ENCODE data around the gene SLC45A2. TPM values are rescaled to one million over a fixed set of nuclear protein-coding genes. Genes with fewer than 3 reads are reported as not detected.
"Not testable (repeated sequence)": the region's sequence is repeated elsewhere in the genome, so short reads cannot be mapped to it uniquely, and the experiment has no call there.

Gene SLC45A2
- total RNA-seq, 1 donor from 2014 or later, result under 0.01 TPM

DNA sequence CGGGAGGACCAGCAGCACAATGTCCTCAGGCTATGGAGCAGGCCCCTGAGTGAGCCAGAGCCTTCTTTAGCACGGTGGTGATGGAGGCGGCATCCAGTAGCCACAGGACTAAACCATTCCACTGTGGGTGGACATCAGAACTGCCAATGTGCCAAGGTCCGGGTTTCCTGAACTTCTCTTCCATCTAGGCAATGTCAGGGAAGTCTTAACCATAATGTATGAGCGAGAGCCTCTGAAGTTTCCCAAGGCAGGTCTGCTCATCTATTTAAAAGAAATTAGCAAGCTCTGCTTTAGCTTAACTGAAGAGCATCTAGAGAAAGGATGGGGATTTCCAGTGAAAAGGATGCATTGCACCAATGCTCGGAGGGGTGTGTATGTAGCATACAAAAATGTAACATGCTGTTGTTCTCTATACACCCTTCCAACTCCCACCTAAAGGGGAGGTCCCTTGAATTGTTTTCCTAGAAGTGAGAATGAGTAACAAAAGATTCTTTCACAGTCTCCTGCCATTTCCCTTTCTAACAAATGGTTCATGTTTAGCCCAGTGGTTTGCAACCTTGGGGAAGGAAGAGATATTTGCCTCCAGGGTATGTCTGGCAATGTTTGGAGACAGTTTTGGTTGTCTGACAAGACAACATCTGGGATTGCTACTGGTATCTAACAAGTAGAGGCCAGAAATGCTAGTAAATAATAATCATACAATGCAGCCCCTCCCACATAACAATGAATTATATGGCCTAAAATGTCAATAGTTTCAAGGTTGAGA is 54.4 kb downstream of the SLC45A2 start:
- no peak for DNase-seq (ENCODE audit: low read depth in 2 of 2)

DNA sequence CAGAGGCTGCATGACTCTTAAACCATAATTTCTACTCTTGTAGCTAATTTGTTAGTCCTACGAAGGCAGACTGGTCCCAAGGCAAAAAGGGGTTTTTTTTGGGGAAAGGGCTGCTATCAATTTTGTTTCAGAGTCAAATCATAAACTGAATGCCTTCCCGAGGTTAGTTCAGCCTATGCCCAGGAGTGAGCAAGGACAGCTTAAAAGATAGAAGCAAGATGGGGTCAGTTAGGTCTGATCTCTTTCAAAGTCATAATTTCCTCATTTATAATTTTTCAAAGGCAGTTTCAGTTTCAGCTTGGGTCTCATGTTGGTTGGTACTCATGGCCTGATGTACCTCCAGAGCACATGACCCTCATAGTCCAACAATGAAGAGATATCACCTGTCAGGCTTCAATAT is 56.2 kb downstream of the SLC45A2 start:
- no peak for DNase-seq (ENCODE audit: low read depth in 2 of 2)

DNA sequence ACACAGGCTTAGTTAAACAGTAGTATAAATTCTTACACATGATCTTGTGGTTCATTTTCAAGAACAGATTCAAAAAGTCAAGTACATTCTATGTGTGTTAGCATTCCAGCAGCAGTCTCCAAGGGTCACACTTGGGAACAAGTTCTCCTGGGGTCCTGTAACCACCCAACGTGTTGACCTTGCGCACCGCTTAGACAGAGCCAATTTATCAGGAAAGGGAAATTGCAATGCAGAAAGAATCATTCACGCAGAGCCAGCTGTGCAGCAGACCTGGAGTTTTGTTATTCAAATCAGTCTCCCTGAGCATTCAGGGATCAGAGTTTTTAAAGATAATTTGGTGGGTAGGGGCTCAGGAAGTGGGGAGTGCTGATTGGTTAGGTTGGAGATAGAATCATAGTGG is 56.8 kb downstream of the SLC45A2 start:
- DNase-seq (ENCODE audit: low read depth in 2 of 2), result no peak

DNA sequence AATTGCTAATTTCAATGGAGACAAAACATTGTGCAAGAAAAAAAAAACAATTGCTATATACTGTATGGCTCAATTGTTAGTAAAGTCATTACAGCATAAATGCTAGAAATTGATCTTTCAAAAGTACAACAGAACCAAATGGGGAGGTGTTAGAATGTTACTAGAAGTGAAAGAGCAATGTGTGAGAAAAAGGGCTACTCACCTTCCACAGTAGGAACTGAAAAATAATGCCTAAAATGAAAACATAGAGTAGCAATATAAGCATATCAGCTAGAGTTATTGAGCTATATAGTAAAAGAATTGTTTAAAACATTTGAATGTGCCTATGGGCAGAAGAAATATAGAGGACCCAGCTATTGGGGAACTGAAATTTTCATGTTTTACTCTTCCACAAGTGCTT is 59.2 kb downstream of the SLC45A2 start:
- no peak for DNase-seq (ENCODE audit: low read depth in 2 of 2)

DNA sequence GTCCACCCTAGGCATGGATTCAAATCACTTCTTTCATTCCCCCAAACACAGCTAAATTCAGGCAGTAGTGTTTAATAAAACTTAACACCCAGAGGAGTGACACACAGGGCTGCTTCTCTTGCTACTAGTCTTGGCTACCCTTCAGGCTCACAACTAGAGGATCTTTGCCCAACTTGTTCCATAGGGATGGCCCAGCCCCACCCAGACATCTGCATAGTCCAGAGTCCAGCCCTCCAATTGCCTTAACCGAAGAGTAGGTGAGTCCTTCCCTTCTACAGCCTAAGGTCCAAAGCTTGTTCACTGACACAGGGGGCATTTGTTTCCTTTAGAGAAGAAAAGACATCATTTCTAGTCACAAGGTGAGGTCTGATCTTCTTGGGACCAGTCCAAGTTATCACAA is 63.5 kb downstream of the SLC45A2 start:
- DNase-seq (ENCODE audit: low read depth in 2 of 2), result no peak

DNA sequence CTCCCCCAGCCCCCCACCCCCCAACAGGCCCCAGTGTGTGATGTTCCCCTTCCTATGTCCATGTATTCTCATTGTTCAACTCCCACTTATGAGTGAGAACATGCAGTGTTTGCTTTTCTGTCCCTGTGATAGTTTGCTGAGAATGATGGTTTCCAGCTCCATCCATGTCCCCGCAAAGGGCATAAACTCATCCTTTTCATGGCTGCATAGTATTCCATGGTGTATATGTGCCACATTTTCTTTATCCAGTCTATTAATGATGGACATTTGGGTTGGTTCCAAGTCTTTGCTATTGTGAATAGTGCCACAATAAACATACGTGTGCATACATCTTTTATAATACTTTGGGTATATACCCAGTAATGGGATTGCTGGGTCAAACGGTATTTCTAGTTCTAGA is 69.6 kb downstream of the SLC45A2 start:
- not testable (repeated sequence) for DNase-seq (ENCODE audit: low read depth in 2 of 2)

DNA sequence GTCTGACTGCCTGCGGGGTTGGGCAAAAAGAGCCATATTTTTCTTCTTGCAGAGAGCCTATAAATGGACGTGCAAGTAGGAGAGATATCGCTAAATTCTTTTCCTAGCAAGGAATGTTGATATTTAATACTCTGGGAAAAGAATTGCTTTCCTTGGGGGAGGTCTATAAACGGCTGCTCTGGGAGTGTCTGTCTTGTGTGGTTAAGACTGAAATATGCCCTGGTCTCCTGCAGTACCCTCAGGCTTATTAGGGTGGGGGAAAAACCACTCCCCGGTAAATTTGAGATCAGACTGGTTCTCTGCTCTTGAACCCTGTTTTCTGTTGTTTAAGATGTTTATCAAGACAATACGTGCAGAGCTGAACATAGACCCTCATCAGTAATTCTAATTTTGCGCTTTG is 78.2 kb downstream of the SLC45A2 start:
- peak in 1 of 2 donors; percentile 4 for DNase-seq (ENCODE audit: low read depth in 2 of 2)

DNA sequence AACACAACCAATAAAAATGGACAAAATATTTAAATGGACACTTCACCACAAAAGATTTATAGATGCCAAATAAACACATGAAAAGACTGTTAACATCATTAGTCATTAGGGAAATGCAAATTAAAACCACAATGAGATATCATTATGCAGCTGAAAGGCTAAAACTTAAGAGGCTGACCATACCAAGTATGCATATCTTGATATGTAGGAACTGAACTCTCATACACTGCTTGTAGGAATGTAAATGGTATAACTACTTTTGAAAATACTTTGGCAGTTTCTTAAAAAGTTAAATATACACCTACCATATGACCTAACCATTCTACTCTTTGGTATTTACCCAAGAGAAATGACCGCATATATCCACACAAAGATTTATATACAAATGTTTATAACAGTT is 79.1 kb downstream of the SLC45A2 start:
- no peak for DNase-seq (ENCODE audit: low read depth in 2 of 2)

DNA sequence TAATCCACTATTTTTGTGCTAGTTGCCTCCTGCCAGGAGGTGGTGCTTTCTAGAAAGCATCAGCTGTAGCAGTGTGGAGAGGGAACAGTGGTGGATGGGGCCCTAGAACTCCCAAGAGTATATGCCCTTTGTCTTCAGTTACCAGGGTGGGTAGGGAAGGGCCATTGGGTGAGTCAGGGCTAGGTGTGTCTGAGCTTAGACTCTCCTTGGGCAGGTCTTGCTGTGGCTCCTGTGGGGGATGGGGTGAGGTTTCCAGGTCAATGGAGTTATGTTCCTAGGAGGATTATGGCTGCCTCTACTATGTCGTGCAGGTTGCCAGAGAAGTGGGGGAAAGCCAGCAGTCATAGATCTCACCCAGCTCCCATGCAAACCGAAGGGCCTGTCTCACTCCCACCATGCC is 81.4 kb downstream of the SLC45A2 start:
- no peak for DNase-seq (ENCODE audit: low read depth in 2 of 2)

DNA sequence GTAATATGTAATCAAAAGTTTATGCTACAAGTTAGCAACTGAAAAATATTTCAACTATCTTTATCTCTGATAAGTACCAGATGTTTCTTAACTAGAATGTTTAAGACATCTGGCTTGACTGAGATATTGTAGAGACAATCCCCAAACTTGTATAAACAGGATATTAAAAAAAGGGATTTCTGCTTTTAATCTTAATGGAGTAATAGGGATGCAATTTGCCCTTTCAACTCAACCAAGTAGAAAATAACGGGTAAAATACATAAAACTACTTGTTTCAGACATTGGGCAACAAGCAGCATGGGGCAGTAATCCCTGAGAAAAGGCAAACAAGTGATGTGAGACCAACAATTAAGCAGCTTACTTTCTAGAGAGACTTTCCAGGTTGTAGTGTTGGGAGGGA is 83.3 kb downstream of the SLC45A2 start:
- no peak for DNase-seq (ENCODE audit: low read depth in 2 of 2)

Other genes with a start within 250 kb of the SLC45A2 start
- gene ADAMTS12, start 92.7 kb downstream of the SLC45A2 start, total RNA-seq, result 0.65 and 3.2 TPM in 2 replicates
- gene RXFP3, start 48.3 kb downstream of the SLC45A2 start, total RNA-seq, result not detected in 2 replicates
- gene AMACR, start 23.4 kb upstream of the SLC45A2 start, total RNA-seq, result 6.3 and 6.8 TPM in 2 replicates
- gene C1QTNF3, start 58.5 kb upstream of the SLC45A2 start, total RNA-seq, result 0.40 and 0.87 TPM in 2 replicates

Data from lung microvascular endothelial cell (primary cell).